Esophagus muscularis mucosa (tissue), 3 donors: ENCODE data around the gene GPRIN3.

Source experiments
- EP300 ChIP-seq: sonication (generic); formaldehyde crosslinking; IDR thresholded peaks from one replicate; pipeline ENCODE4 v1.6.1; 2017; ENCODE audit warnings: antibody characterized with exemption
- TF ChIP-seq, protein P1 (sequence below), 3 experiments: fragments of 200-600 bp in 2 of 3; fragments of 450-650 bp in 1 of 3; sonication (generic) in 2 of 3; IDR thresholded peaks; one replicate each; pipeline ENCODE4 v1.5.1; 2017 to 2019; ENCODE audit warnings: antibody characterized with exemption in 3 of 3, mild to moderate bottlenecking in 2 of 3, moderate library complexity in 1 of 3

DNA sequence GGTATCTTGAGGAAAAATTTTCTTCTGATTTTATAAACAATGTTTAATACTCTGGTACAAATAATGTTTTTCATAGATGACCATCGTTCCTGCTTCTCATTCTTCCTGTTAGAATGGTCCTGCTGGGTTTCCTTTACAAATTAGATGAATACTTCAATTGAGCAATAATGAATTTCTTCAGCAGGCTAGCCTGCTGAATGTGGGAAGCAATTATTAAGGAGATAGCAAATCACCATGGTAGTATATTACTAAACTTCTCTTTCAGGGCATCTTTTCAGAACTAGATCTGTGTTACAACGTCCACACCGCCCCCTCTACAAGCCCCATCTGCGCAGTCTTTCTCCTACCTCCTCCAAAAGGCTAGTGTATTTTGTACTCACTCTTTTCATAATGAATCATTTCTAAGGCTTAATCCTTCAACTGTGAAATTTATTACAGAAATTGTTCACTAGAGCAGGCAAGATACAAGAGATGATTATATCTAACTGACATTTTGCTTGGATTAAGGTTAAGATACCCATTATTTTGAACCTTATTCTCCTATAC lies 38.4 kb downstream of the GPRIN3 start:
- TF ChIP-seq, protein P1, sequence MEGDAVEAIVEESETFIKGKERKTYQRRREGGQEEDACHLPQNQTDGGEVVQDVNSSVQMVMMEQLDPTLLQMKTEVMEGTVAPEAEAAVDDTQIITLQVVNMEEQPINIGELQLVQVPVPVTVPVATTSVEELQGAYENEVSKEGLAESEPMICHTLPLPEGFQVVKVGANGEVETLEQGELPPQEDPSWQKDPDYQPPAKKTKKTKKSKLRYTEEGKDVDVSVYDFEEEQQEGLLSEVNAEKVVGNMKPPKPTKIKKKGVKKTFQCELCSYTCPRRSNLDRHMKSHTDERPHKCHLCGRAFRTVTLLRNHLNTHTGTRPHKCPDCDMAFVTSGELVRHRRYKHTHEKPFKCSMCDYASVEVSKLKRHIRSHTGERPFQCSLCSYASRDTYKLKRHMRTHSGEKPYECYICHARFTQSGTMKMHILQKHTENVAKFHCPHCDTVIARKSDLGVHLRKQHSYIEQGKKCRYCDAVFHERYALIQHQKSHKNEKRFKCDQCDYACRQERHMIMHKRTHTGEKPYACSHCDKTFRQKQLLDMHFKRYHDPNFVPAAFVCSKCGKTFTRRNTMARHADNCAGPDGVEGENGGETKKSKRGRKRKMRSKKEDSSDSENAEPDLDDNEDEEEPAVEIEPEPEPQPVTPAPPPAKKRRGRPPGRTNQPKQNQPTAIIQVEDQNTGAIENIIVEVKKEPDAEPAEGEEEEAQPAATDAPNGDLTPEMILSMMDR (IDR thresholded peaks at IDR 0.05) = no peak
- TF ChIP-seq EP300 = no peak
